Measurements from ENCODE around the gene SAMD10.
"Not testable (repeated sequence)": the region's sequence is repeated elsewhere in the genome, so short reads cannot be mapped to it uniquely, and the experiment has no call there.

The SAMD10 gene

DNA sequence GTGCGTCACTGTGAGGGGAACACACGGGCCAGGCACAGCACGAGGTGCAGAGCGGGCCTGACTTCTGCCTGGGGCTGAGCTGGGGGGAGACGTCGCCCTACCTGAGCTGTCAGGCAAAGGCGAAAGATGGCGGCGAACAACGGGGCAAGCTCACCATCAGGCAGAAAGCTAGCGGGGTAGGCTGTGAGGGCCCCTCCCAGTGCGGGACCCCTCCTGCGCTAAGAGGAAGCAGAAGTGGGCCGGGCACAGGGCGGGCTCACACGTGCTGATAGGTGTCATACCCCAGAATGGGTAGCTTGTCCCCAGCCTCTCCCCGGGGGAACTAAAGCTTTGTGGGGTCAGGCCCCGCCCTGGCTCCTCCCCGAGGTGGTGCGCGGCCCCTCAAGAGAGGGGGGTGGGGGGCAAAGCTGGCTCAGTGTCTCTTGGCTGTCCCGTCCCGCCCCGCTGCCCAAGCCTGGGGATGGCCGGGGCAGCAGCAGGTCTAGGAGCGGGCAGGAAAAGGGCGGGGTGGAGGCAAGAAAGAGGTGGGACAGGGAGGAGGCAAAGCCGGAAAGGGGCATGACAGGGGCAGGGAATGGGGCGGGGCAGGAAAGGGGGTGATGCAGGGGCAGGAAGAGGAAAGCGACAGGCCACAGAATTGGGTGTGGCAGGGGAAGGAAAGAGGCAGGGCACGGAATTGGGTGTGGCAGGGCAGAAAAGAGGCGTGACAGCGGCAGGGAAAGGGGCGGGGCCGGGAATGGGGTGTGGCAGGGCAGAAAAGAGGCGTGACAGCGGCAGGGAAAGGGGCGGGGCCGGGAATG is 38.0 kb downstream of the SAMD10 start:
- peak; percentile 98 for DNase-seq (ENCODE audit: low spot score)

DNA sequence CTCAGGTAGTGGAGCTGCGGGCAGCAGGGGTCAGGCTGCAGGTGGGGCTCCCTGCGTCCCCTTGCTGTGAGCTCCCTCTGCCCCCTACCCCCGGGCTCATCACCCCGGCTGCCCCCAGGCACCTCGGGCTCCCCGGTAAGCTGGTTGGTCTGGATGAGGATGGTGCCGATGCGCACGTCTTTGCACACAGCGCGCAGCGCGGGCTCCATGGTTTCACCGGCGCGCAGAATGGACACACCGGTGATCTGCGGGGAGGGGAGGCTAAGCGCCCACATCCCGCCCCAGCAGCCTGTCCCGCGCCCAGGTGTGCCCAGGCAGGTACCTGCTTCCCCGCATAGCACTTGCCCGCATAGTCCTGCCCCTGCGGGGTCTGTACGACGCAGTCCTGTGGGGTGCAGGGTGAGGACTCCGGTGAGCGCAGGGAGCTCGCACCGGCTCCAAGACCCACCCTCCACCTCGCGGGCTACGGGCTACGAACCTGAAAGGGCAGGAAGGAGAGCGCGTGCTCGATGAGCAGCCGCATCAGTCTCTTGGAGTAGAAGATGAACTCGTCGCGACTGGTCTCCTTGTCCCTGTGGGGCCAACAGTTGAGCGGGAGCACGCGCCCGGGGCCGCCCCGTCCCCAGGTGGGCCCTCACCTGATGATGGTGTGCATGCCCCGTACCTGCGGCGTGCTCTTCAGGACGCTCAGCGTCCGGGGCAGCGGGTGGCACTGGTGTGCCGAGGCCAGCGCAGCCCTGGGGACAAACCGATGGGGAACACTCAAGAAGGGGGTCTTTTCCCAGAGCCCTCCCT is 38.8 kb downstream of the SAMD10 start:
- no peak for DNase-seq (ENCODE audit: low spot score)

DNA sequence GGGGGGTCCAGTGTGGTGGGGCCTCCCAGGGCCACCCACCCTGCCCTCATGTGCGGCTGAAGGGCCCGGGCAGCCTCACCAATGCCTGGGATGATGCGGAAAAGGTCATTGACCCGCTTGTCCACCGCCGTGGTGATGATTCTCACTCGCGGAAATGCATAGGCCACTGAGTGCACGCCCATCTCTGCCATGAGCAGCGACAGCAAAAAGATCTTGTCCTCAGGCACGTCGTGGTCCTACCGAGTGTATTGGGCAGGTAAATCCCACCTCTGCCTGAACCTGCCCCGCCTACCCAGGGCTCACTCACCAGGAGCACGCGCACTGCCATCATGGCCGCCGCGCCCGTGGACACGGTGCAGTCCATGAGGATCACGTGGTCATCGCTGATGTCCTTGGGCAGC is 39.4 kb downstream of the SAMD10 start:
- no peak for DNase-seq (ENCODE audit: low spot score)

DNA sequence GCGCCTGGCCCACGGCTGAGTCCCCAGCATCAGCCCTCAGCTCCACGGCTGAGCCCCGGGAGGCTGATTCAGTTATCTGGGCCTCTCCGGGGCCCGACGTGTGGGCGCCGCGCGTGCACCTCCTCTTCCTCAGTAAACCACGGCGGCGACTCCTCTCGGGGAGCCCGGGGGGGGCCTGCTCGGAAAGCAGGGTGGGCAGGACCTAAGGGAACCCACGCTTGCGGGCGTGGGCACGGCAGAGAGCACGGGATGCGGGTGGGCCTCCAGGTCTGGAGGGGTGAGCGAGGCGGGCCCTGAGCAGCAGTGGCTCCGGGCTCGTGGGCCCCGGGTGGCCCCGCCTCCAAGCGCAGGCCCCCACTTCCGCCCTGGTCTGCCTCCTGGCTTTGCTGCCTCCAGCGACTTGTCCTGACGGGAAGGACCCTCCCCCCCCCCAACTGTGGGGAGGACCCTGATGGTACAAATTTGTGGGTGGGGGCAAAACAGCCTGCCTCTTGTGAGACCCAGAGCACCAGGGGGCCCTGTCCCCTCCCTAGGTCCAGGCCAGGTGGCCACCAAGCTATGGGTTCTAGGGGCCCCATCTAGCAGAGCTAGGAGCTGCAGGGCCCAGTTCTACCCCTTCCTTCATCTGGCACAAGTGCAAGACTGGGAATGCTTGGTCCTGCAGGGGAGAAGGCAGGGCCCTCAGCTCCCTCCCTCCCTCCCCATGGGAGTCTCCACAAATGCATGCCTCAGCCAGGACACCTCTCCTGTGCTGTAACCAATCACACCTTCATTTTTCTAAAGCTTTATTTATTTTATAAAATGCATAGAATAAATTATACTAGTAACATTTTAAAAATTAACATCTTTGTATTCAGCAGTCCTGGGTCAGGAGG is 40.1 kb downstream of the SAMD10 start:
- no peak for DNase-seq (ENCODE audit: low spot score)

DNA sequence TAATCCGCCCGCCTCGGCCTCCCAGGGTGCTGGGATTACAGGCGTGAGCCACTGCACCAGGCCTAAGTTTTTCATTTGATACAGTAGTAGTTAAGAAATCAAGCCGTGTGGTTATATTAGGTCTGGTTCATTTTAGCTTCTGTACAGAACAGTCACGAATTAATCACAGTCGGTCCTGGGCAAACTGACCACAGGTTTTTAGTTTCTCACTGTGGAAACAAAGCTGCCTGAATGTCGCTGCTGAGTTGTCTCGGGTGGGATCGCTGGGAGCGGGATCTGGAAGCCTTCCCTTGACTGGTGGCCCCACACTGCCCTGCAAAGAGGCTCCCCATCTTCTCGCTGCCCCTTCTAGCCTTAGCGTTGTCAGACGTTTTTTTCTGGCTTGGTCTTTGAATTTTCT is 41.8 kb downstream of the SAMD10 start:
- DNase-seq (ENCODE audit: low spot score) = no peak

DNA sequence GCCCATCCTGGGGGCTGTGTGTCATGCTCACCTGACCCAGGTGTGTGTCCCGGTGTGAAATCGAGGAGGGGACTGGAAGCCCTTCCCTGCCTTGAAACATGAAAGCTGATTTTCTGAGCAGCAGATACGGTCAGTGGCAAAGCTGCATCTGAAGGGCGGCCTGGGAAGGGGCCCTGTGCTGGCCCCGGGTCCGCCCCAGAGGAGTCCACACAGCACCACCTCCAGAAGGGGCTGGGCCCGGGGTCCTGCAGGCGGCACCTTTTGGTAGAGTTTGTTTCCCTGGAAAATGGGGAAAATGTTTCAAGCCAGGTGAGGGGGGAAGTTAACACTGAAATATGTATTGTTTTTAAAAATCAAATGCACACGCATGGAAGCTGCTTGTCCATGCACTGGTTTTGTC is 44.0 kb downstream of the SAMD10 start:
- DNase-seq (ENCODE audit: low spot score) = no peak

DNA sequence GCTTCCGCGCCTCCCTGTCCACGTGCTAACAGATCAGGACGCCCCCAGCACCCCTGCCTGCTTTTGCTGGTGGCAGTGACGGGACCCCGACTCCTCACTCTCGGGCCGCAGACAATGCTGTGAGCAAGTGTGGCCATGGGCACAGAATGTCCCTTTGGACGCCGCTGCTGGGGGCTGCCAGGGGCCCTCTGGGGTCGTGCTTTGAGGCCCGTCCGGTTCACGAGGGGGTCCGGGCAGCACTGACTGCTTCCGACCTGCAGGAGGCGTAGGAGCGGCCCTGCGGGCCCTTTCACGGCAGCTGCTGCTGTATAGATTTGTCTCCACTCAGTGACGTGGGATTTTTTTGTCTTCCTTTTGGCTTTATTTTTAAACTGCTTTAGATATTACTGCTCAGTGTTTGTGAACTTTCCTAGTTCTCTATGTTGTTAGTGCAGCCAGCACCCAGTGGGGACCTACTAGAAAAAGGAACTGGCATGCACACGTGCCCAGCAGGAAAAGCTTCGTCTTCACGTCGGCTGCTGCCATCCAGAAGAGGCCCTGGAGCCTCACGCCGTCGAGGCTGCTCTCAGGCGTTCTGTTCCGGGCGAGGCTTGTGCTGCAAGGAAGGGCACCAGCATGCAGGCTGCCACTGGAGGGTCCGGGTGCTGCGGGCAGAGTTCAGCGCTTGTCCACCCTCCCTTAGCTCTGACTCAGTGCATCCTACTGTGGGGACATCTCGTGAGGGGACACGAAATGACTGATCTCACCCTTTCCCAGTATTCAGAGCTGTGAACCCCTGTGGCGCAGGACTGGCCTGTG is 45.0 kb downstream of the SAMD10 start:
- DNase-seq (ENCODE audit: low spot score) = no peak

DNA sequence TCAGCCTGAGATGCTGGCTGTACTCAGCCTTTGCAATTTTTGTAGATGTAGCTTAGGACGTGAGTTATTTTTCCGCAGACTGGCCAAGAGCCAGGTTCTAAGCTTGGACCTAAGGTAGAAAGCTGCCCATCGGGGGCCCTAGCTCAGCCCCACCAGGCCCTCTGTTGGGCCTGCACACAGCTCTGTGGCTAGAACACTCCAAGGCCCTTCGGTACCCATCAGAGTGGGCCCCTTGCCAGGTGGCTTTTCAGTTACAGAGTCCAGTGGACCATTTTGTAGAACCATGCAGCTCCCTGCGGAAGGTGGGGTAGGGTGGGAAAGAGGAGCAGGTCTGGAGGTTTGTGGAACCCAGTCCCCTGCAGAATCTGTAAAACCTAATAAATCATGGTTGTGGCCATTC is 45.8 kb downstream of the SAMD10 start:
- no peak for DNase-seq (ENCODE audit: low spot score)

DNA sequence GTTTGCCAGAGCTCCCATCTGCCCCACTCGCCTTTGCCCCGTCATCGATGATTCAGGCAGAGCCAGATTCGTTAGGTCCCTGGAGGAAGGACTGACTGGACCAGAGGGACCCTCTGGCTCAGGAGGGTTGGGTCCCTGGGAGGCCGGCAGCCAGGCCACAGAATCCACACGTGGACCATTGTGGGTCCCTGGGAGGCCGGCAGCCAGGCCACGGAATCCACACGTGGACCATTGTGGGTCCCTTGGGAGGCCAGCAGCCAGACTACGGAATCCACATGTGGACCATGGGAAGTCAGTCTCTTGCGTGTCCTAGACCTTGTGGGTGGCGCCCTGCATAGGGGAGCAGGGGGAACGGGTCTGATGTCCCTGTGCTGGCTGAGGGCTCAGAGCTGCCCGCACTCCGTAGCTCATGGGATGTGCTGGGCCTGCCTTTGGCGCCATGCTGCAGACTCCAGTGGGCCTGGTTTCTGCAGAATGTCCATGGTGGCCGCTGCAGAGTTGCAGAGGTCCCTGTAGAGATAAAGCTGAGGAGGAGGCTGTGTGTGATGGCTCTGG is 46.8 kb downstream of the SAMD10 start:
- no peak for DNase-seq (ENCODE audit: low spot score)

DNA sequence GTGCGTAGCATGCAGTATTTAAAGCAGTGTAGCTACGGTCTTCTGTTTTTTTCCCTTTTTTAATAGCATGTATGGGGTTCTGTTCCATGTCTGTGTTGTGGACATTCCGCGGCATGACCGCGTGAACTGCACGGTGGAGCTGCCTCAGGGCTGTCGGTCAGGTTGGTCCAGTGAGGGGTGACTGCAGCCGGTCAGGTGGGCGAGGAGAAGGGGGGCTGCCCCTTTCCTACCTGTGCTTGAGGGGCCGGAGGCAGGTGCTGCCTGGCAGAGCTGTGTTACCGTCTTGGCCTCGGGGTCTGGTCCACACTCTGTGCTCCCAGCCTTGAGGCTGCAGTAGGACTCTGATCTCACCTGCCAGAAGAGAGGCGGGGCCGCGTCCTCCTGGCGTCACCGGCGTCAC is 47.7 kb downstream of the SAMD10 start:
- DNase-seq (ENCODE audit: low spot score) = no peak

DNA sequence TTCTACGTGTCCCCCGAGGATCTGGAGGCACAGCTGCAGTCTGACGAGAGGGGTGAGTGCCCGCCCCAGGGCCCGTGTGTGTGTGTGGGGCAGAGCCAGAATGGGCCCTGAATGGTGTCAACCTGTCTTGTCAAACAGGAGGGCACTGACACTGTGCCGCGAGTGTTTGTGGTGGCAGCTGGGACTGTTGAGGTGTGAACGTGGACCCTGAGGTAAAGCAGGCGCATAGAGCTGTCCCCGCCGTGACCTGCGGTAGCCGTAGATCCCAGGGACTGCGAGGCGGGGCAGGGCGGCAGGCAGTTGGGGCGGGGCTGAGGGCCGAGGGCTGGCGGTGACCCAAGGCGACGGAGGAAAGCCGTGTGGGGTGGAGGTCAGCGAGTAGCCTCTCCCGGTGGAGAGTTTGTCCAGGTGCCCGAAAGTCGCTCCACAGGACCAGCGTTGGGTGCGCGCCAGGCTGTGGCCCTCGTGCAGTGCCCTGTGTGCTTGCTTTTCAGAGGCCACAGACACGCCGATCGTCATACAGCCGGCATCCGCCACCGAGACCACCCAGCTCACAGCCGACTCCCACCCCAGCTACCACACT is 48.4 kb downstream of the SAMD10 start:
- no peak for DNase-seq (ENCODE audit: low spot score)

DNA sequence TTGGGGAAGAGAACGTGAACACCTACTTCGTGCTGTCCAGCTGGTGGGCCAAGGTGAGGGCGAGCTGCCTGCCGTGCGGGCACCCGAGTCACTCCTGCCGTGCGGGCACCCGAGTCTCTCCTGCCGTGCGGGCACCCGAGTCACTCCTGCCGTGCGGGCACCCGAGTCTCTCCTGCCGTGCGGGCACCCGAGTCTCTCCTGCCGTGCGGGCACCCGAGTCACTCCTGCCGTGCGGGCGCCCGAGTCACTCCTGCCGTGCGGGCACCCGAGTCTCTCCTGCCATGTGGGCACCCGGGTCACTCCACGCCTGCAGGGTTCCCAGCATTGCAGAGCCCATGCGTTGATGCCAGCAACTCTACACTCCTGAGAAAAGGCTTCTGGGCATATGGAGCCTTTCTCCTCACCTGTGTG is 50.0 kb downstream of the SAMD10 start:
- DNase-seq (ENCODE audit: low spot score) = not testable (repeated sequence)

DNA sequence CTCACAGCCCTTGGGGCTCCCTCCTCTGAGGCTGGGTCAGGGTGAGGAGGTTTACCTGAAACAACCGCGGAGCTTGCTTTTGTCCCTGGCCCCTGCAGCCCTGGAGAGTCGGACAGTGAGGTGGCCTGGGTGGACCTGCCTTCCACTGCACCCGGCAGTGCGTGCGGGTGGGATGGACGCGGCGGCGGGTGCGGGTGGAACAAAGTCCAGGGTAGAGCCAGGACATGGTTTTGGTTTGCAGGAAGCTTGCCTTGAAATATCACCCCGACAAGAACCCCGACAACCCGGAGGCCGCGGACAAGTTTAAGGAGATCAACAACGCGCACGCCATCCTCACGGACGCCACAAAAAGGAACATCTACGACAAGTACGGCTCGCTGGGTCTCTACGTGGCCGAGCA is 50.4 kb downstream of the SAMD10 start:
- DNase-seq (ENCODE audit: low spot score) = no peak

DNA sequence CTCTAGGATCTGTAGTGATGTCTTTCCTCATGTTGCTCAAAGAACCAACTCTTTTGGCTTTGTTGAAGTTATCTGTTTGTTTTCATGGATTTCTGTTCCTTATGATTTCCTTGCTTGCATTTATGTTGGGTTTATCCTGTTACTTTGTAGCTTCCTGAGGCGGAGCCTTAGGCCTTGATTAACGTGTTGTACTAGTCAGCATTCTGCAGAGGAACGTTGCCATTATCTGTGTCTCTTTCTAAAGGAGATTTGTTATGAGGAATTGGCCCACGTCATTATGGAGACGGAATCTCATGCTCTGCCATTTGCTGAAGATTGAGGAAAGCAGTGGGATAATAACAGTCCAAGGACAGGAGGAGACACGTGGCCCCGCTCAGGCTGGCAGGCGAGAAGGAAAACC is 53.1 kb downstream of the SAMD10 start:
- DNase-seq (ENCODE audit: low spot score) = no peak

DNA sequence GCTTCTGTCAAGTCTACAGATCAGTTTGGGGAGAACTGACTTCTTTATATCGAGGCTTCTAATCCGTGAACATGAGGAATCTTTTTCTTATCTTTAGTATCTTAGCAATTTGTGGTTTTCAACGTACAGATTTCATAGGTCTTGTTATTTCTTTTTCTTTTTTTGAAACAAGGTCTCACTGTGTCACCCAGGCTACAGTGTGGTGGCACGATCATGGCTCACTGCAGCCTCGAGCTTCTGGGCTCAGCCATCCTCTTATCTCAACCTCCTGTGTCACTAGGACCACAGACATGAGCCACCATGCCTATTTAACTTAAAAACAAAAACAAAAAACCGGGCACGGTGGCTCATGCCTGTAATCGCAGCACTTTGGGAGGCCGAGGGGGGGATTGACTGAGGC is 55.2 kb downstream of the SAMD10 start:
- no peak for DNase-seq (ENCODE audit: low spot score)
